ENCODE measurements around the gene MLYCD.

MLYCD gene

GRCh38 chr16:83957296-83957855 is 58.5 kb downstream of the MLYCD start:
- no peak overlapping the region for H3K9ac ChIP-seq (ENCODE audit: insufficient read length, low read depth)
- peaks cover 13% of the 10 kb centered on the region for H3K27me3 ChIP-seq (ENCODE audit: insufficient read depth, insufficient read length)
- H3K9me3 ChIP-seq (ENCODE audit: insufficient read depth, low read length): no peaks in the 10 kb centered on the region
- H3K4me1 ChIP-seq (ENCODE audit: insufficient read depth, insufficient read length): peaks cover 12% of the 10 kb centered on the region
- H3K4me3 ChIP-seq (ENCODE audit: insufficient read length, low read depth): no peak overlapping the region
- TF ChIP-seq YY1 (IDR thresholded peaks at IDR 0.05; ENCODE audit: insufficient read depth, insufficient read length) (no peak), ZNF274 (IDR thresholded peaks at IDR 0.05; ENCODE audit: low read depth, low read length) (no peak), SUZ12 (IDR thresholded peaks at IDR 0.05; ENCODE audit: extremely low read depth, insufficient read depth, insufficient read length) (no peak)
- H3K36me3 ChIP-seq (ENCODE audit: insufficient read depth, insufficient read length, low read length): peaks cover 8% of the 10 kb centered on the region
- no peak for DNase-seq (ENCODE audit: low read depth, low spot score)

- H3K9ac ChIP-seq (ENCODE audit: insufficient read length, low read depth): no peak overlapping the region
- no peaks in the 10 kb centered on the region for H3K9me3 ChIP-seq (ENCODE audit: insufficient read depth, low read length)
- H3K36me3 ChIP-seq (ENCODE audit: insufficient read depth, insufficient read length, low read length): peaks cover 8% of the 10 kb centered on the region
- peaks cover 9% of the 10 kb centered on the region for H3K4me1 ChIP-seq (ENCODE audit: insufficient read depth, insufficient read length)
- TF ChIP-seq ZNF274 (IDR thresholded peaks at IDR 0.05; ENCODE audit: low read depth, low read length): no peak
- TF ChIP-seq SUZ12 (IDR thresholded peaks at IDR 0.05; ENCODE audit: extremely low read depth, insufficient read depth, insufficient read length): no peak
- TF ChIP-seq YY1 (IDR thresholded peaks at IDR 0.05; ENCODE audit: insufficient read depth, insufficient read length): no peak
- peaks cover 13% of the 10 kb centered on the region for H3K27me3 ChIP-seq (ENCODE audit: insufficient read depth, insufficient read length)
- H3K4me3 ChIP-seq (ENCODE audit: insufficient read length, low read depth): no peak overlapping the region
- no peak for DNase-seq (ENCODE audit: low read depth, low spot score)
Observed at GRCh38 chr16:83958137-83958845, 59.4 kb downstream of the MLYCD start.

DNA sequence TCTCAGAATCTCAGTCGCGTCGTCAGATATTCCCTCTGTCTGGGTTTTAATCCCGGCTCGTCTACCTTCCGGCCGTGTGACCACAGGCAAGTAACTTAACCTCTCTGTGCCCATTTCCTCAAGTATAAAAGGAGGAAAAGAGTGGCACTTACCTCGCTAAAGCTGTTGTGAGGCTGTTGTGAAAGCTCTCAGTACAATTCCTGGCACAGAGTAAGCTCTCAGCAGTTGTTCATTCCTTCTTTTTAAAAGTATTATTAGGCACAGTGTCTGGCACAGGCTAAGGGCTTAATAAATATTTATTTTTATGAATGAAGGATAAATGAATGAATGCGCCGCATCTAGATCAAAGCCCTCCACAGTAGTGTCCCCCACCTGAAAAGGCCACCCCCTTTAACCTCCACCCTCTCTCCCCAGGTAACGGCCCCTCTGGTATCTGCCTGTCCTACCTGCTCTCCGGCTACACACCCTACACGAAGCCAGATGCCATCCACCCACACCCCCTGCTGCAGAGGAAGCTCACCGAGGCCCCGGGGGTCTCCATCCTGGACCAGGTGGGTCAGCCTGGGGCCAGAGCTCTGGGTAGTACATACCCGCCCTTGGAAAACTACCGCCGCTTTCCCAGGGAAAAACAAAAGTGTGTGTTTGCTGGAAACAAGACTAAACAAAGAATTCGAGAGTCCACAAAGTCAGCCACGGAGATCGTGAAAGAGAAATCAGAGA is 60.1 kb downstream of the MLYCD start:
- peaks cover 8% of the 10 kb centered on the region for H3K36me3 ChIP-seq (ENCODE audit: insufficient read depth, insufficient read length, low read length)
- no peak for TF ChIP-seq YY1 (IDR thresholded peaks at IDR 0.05; ENCODE audit: insufficient read depth, insufficient read length)
- no peak for TF ChIP-seq SUZ12 (IDR thresholded peaks at IDR 0.05; ENCODE audit: extremely low read depth, insufficient read depth, insufficient read length)
- TF ChIP-seq ZNF274 (IDR thresholded peaks at IDR 0.05; ENCODE audit: low read depth, low read length): no peak
- no peak overlapping the region for H3K4me3 ChIP-seq (ENCODE audit: insufficient read length, low read depth)
- no peak overlapping the region for H3K9ac ChIP-seq (ENCODE audit: insufficient read length, low read depth)
- no peak for DNase-seq (ENCODE audit: low read depth, low spot score)
- H3K4me1 ChIP-seq (ENCODE audit: insufficient read depth, insufficient read length): peaks cover 9% of the 10 kb centered on the region
- peaks cover 13% of the 10 kb centered on the region for H3K27me3 ChIP-seq (ENCODE audit: insufficient read depth, insufficient read length)
- H3K9me3 ChIP-seq (ENCODE audit: insufficient read depth, low read length): no peaks in the 10 kb centered on the region

DNA sequence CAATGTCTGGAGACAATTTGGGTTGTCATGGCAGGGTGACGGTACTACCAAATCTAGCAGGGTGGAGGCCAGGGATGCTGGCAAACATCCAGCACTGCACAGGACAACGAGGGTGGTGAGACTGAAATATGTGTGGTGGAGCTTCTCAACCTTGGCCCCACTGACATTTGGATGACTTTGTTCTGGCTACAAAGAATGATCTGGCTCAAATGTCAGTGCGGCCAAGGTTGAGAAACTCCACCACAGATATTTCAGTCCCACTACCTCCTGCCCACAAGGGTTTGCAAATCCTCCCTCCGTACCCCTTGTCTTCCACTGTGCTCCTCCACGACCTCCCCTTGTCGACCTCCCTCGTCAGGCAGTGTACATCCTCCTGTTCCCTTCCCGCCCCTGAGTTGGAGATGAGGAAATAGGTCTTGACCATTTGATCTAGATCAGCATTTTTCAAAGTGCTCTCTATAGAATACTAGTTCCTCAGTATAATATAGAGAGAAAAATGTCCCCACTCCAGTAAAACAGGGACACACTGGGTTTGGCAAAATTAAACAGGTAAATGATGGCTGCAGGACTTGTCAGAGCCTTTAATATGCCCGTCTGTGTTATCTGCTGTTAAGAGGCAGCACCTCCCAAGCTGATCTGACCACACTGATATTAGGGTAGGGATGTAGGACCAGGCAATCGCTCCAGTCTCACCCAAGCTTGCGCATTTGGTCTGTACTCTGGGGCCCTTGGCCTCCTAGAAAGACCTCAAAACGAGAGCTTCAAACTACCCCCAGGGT is 60.9 kb downstream of the MLYCD start:
- Histone ChIP-seq H3K9me3 (ENCODE audit: insufficient read depth, low read length) (no peaks in the 10 kb centered on the region), H3K27me3 (ENCODE audit: insufficient read depth, insufficient read length) (peaks cover 10% of the 10 kb centered on the region), H3K9ac (ENCODE audit: insufficient read length, low read depth) (no peak overlapping the region), H3K4me1 (ENCODE audit: insufficient read depth, insufficient read length) (peaks cover 7% of the 10 kb centered on the region), H3K4me3 (ENCODE audit: insufficient read length, low read depth) (no peak overlapping the region), H3K36me3 (ENCODE audit: insufficient read depth, insufficient read length, low read length) (peaks cover 8% of the 10 kb centered on the region)
- no peak for DNase-seq (ENCODE audit: low read depth, low spot score)
- TF ChIP-seq ZNF274 (IDR thresholded peaks at IDR 0.05; ENCODE audit: low read depth, low read length) (no peak), SUZ12 (IDR thresholded peaks at IDR 0.05; ENCODE audit: extremely low read depth, insufficient read depth, insufficient read length) (no peak), YY1 (IDR thresholded peaks at IDR 0.05; ENCODE audit: insufficient read depth, insufficient read length) (no peak)

DNA sequence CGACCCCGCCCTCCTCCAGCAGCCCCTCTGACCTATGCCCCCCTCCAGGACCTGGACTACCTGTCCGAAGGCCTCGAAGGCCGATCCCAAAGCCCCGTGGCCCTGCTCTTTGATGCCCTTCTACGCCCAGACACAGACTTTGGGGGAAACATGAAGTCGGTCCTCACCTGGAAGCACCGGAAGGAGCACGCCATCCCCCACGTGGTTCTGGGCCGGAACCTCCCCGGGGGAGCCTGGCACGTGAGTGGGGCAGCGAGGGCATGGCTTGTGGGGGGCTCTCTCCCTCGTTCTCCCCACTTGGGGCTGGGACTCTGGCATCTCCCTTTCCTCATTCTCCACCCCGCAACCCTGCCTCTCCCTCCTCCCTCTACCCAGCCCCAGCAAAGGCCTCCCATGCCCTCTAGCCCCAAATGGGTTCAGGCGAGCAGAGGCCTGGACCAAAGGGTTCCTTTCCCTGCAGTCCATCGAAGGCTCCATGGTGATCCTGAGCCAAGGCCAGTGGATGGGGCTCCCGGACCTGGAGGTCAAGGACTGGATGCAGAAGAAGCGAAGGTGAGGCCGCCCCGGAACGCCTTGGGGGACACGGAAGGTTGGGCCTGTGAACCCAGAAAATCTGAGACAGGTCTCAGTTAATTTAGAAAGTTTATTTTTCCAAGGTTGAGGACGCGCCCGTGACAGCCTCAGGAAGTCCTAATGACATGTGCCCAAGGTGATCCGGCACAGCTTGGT is 61.8 kb downstream of the MLYCD start:
- Histone ChIP-seq H3K4me1 (ENCODE audit: insufficient read depth, insufficient read length) (peaks cover 3% of the 10 kb centered on the region), H3K27me3 (ENCODE audit: insufficient read depth, insufficient read length) (peaks cover 5% of the 10 kb centered on the region), H3K4me3 (ENCODE audit: insufficient read length, low read depth) (no peak overlapping the region), H3K36me3 (ENCODE audit: insufficient read depth, insufficient read length, low read length) (peaks cover 15% of the 10 kb centered on the region), H3K9ac (ENCODE audit: insufficient read length, low read depth) (no peak overlapping the region), H3K9me3 (ENCODE audit: insufficient read depth, low read length) (no peaks in the 10 kb centered on the region)
- DNase-seq (ENCODE audit: low read depth, low spot score): no peak
- TF ChIP-seq YY1 (IDR thresholded peaks at IDR 0.05; ENCODE audit: insufficient read depth, insufficient read length): no peak
- TF ChIP-seq SUZ12 (IDR thresholded peaks at IDR 0.05; ENCODE audit: extremely low read depth, insufficient read depth, insufficient read length): no peak
- no peak for TF ChIP-seq ZNF274 (IDR thresholded peaks at IDR 0.05; ENCODE audit: low read depth, low read length)

DNA sequence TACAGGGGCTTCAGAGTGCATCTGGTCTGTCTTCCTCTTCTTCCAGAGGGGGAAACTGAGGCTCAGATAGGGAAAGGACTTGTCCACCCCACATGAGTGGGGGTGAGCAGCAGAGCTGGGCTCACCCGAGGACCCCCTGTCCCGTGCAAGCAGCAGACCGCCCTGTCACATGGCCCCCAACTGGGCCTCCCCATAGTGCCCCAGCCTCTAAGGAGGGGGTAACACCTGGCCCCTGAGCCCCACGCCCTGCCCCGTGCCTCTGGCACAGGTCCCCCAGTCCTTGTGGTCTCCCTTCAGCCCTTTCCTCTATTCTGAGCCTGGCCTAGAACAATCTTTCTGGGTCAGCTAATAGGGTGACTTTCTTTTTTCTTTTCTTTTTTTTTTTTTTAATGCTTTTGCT is 62.7 kb downstream of the MLYCD start:
- Histone ChIP-seq H3K9me3 (ENCODE audit: insufficient read depth, low read length) (no peaks in the 10 kb centered on the region), H3K36me3 (ENCODE audit: insufficient read depth, insufficient read length, low read length) (peaks cover 16% of the 10 kb centered on the region), H3K9ac (ENCODE audit: insufficient read length, low read depth) (no peak overlapping the region), H3K4me1 (ENCODE audit: insufficient read depth, insufficient read length) (no peaks in the 10 kb centered on the region), H3K27me3 (ENCODE audit: insufficient read depth, insufficient read length) (peaks cover under 1% of the 10 kb centered on the region), H3K4me3 (ENCODE audit: insufficient read length, low read depth) (no peak overlapping the region)
- no peak for DNase-seq (ENCODE audit: low read depth, low spot score)
- TF ChIP-seq ZNF274 (IDR thresholded peaks at IDR 0.05; ENCODE audit: low read depth, low read length) (no peak), SUZ12 (IDR thresholded peaks at IDR 0.05; ENCODE audit: extremely low read depth, insufficient read depth, insufficient read length) (no peak), YY1 (IDR thresholded peaks at IDR 0.05; ENCODE audit: insufficient read depth, insufficient read length) (no peak)

All from NT2/D1 (cell line).